ENCODE data around the gene PREB. TPM values are rescaled to one million over a fixed set of nuclear protein-coding genes. Genes with fewer than 3 reads are reported as not detected.

The PREB gene
- polyA plus RNA-seq, 3 donors, result 70.0 to 78.2 (median 71.7) TPM

DNA sequence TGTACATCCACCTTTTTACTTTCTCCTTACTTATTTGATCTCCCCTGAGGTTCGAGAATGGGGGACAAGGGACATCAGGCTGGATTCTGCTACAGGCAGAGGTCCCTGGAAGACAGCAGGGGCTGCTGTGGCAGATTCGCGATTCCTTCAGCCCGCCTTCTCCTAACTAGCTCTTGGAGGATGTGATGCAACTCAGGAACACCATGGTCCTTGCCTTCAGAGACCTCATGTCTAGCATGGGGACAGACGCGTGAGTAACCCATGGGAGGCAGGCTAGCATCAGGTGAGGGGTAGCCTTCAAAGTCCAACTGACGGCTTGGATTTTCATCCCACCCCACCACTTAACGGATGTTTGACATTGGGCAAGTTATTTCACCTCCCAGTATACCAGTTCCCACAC is 13.5 kb upstream of the PREB start:
- H3K79me2 ChIP-seq (ENCODE audit: insufficient read depth, low read length), result no peaks in the 10 kb centered on the region
- H4K20me1 ChIP-seq (ENCODE audit: insufficient read depth, low read length), result no peaks in the 10 kb centered on the region
- Mint-ChIP-seq H3K4me3 (no peak overlapping the region), H3K9me3 (peaks cover 0 to 2% (median 0%) of the 10 kb centered on the region in 7 donors), H3K4me1 (no peaks in the 10 kb centered on the region), H3K27me3 (ENCODE audit: low read depth in 3 of 3) (peaks cover 0 to 17% (median 16%) of the 10 kb centered on the region in 3 donors), H3K36me3 (no peaks in the 10 kb centered on the region), H3K27ac (no peak overlapping the region)
- no peaks in the 10 kb centered on the region for H3K4me1 ChIP-seq (ENCODE audit: control insufficient read depth in 1 of 2, insufficient read depth in 2 of 2, low read length in 2 of 2)
- intact Hi-C loops (cut with micrococcal nuclease), result no loop called here
- no peaks in the 10 kb centered on the region for H3K9me3 ChIP-seq (replicated peaks in 1 of 2; ENCODE audit: control insufficient read depth in 1 of 2, insufficient read depth in 1 of 2, low read length in 2 of 2)
- H3K4me3 ChIP-seq (replicated peaks in 1 of 3; ENCODE audit: low read depth in 2 of 3, low read length in 3 of 3), result no peak overlapping the region
- H3K27me3 ChIP-seq (ENCODE audit: control insufficient read depth in 2 of 2, insufficient read depth in 2 of 2, low read length in 2 of 2), result peaks cover 0 to 4% of the 10 kb centered on the region in 2 donors
- H3K27ac ChIP-seq (ENCODE audit: low read depth in 1 of 2, low read length in 2 of 2), result no peak overlapping the region
- DNase-seq, result no peak
- no peak overlapping the region for H3K4me2 ChIP-seq (replicated peaks; ENCODE audit: extremely low read depth, low read length, poor library complexity, severe bottlenecking)
- no peak overlapping the region for H3K9ac ChIP-seq (ENCODE audit: insufficient read depth, low read length, poor library complexity, severe bottlenecking)
- TF ChIP-seq, protein P1, sequence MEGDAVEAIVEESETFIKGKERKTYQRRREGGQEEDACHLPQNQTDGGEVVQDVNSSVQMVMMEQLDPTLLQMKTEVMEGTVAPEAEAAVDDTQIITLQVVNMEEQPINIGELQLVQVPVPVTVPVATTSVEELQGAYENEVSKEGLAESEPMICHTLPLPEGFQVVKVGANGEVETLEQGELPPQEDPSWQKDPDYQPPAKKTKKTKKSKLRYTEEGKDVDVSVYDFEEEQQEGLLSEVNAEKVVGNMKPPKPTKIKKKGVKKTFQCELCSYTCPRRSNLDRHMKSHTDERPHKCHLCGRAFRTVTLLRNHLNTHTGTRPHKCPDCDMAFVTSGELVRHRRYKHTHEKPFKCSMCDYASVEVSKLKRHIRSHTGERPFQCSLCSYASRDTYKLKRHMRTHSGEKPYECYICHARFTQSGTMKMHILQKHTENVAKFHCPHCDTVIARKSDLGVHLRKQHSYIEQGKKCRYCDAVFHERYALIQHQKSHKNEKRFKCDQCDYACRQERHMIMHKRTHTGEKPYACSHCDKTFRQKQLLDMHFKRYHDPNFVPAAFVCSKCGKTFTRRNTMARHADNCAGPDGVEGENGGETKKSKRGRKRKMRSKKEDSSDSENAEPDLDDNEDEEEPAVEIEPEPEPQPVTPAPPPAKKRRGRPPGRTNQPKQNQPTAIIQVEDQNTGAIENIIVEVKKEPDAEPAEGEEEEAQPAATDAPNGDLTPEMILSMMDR (IDR thresholded peaks at IDR 0.05), result no peak
- no peaks in the 10 kb centered on the region for H3K36me3 ChIP-seq (replicated peaks in 1 of 2; ENCODE audit: control insufficient read depth in 1 of 2, insufficient read depth in 2 of 2, low read length in 2 of 2)
- no peak overlapping the region for H2AFZ ChIP-seq (ENCODE audit: insufficient read depth, low read depth, low read length, poor library complexity, severe bottlenecking)
- 92% methylated on average over 5 of the region's 8 CpGs for WGBS (ENCODE audit: insufficient coverage)

DNA sequence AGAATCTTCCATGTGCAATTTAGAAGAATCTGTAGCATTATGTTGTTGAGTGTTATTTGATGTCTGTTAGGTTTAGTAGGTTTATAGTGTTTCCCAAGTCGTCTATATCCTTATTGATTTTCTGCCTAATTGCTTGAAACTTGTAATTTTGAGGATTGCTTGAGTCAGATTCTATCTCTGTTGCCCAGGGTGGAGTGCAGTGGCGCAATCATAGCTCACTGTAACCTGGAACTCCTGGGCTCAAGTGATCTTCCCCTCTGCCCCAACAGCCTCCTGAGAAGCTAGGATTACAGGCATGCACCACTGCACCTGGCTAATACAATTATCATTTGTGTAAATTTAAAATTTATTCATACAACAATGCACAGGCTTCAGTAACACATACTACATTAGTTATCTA is 11.2 kb upstream of the PREB start:
- TF ChIP-seq, protein P1 (IDR thresholded peaks at IDR 0.05), result no peak
- no peaks in the 10 kb centered on the region for H3K79me2 ChIP-seq (ENCODE audit: insufficient read depth, low read length)
- no peaks in the 10 kb centered on the region for H3K4me1 Mint-ChIP-seq
- peaks cover 0 to 4% of the 10 kb centered on the region in 2 donors for H3K27me3 ChIP-seq (ENCODE audit: control insufficient read depth in 2 of 2, insufficient read depth in 2 of 2, low read length in 2 of 2)
- no peak overlapping the region for H2AFZ ChIP-seq (ENCODE audit: insufficient read depth, low read depth, low read length, poor library complexity, severe bottlenecking)
- 60% methylated on average over 1 of the region's 2 CpGs for WGBS (ENCODE audit: insufficient coverage)
- H3K27ac Mint-ChIP-seq, result no peak overlapping the region
- no peak overlapping the region for H3K4me3 Mint-ChIP-seq
- H4K20me1 ChIP-seq (ENCODE audit: insufficient read depth, low read length), result no peaks in the 10 kb centered on the region
- no peaks in the 10 kb centered on the region for H3K36me3 Mint-ChIP-seq
- H3K9me3 Mint-ChIP-seq, result peaks cover 0 to 2% (median 0%) of the 10 kb centered on the region in 7 donors
- H3K4me2 ChIP-seq (replicated peaks; ENCODE audit: extremely low read depth, low read length, poor library complexity, severe bottlenecking), result no peak overlapping the region
- intact Hi-C loops (cut with micrococcal nuclease), result no loop called here
- no peak overlapping the region for H3K27ac ChIP-seq (ENCODE audit: low read depth in 1 of 2, low read length in 2 of 2)
- no peaks in the 10 kb centered on the region for H3K36me3 ChIP-seq (replicated peaks in 1 of 2; ENCODE audit: control insufficient read depth in 1 of 2, insufficient read depth in 2 of 2, low read length in 2 of 2)
- no peaks in the 10 kb centered on the region for H3K9me3 ChIP-seq (replicated peaks in 1 of 2; ENCODE audit: control insufficient read depth in 1 of 2, insufficient read depth in 1 of 2, low read length in 2 of 2)
- peaks cover 0 to 20% (median 19%) of the 10 kb centered on the region in 3 donors for H3K27me3 Mint-ChIP-seq (ENCODE audit: low read depth in 3 of 3)
- no peak for DNase-seq
- H3K4me3 ChIP-seq (replicated peaks in 1 of 3; ENCODE audit: low read depth in 2 of 3, low read length in 3 of 3), result no peak overlapping the region
- H3K4me1 ChIP-seq (ENCODE audit: control insufficient read depth in 1 of 2, insufficient read depth in 2 of 2, low read length in 2 of 2), result no peaks in the 10 kb centered on the region
- H3K9ac ChIP-seq (ENCODE audit: insufficient read depth, low read length, poor library complexity, severe bottlenecking), result no peak overlapping the region

Measured in CD14-positive monocyte (primary cell).